OCI-LY3 (cell line): Measurements from ENCODE around the gene RIPK4.

ENCODE experiments used
- EZH2phosphoT487 ChIP-seq: fragments of 200-600 bp; shearing (Covaris generic); IDR thresholded peaks from 2 replicates; pipeline ENCODE4 v1.6.1; 2018; ENCODE audit warnings: antibody characterized with exemption, mixed run types, low read depth
- TF ChIP-seq, protein P1 (sequence below): fragments of 200-600, 300-600 bp; sonication (generic); IDR thresholded peaks from 2 replicates; pipeline ENCODE4 v1.5.1; 2014; ENCODE audit warnings: antibody characterized with exemption, low read length, low read depth

DNA sequence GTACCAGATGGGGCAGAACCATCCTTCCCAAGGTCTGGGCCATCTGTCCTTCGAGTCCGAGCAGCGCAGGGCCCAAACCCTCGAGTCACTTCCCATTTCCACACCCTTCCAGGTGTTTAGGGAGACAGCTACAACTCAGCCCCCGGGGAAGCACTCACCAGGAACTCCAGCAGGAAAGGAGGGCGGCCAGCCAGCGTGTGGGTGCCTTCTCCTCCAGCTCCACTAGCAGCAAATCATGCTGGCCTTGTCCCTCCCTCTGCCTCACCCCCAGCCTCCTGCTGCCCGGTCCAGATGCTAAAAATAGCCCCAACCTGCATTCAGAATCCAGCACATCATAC lies 56.1 kb downstream of the RIPK4 start:
- TF ChIP-seq, protein P1, sequence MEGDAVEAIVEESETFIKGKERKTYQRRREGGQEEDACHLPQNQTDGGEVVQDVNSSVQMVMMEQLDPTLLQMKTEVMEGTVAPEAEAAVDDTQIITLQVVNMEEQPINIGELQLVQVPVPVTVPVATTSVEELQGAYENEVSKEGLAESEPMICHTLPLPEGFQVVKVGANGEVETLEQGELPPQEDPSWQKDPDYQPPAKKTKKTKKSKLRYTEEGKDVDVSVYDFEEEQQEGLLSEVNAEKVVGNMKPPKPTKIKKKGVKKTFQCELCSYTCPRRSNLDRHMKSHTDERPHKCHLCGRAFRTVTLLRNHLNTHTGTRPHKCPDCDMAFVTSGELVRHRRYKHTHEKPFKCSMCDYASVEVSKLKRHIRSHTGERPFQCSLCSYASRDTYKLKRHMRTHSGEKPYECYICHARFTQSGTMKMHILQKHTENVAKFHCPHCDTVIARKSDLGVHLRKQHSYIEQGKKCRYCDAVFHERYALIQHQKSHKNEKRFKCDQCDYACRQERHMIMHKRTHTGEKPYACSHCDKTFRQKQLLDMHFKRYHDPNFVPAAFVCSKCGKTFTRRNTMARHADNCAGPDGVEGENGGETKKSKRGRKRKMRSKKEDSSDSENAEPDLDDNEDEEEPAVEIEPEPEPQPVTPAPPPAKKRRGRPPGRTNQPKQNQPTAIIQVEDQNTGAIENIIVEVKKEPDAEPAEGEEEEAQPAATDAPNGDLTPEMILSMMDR = no peak
- no peak for TF ChIP-seq EZH2phosphoT487
